Activated CD8-positive, alpha-beta memory T cell treated with anti-CD3 and anti-CD28 coated beads, Interleukin-2, amount 50 U/mL, for 24 hours (primary cell): Measurements from ENCODE around the gene KCNK7.
"Not testable (repeated sequence)": the region's sequence is repeated elsewhere in the genome, so short reads cannot be mapped to it uniquely, and the experiment has no call there.

Experiments
- DNase-seq: peaks from one replicate; pipeline ENCODE4 v3.0.0-alpha.2; 2020; ENCODE audit errors: extremely low read depth

The KCNK7 gene, protein sequence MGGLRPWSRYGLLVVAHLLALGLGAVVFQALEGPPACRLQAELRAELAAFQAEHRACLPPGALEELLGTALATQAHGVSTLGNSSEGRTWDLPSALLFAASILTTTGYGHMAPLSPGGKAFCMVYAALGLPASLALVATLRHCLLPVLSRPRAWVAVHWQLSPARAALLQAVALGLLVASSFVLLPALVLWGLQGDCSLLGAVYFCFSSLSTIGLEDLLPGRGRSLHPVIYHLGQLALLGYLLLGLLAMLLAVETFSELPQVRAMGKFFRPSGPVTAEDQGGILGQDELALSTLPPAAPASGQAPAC

GRCh38 chr11:65595543-65596281 lies at the start of gene KCNK7:
Gene KCNK7, minus strand, starts transcription at chr11:65595800. Its CDS starts 28 bp downstream, at chr11:65595772.
- no peak for DNase-seq

DNA sequence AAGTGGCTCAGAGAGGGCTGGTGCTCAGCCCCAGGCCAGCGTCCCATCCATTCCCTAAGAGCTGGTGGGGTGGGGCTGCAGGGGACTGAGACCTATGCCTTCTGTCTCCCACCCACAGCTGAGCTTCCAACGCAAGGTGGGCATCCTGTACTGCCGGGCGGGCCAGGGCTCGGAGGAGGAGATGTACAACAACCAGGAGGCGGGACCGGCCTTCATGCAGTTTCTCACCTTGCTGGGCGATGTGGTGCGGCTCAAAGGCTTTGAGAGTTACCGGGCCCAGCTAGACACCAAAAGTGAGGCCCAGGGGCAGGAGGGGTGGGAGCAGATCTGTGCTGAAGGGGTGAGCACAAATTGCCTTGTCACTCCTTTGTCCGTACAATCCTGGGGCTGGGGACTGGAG lies 49.2 kb upstream of the KCNK7 start:
- no peak for DNase-seq

GRCh38 chr11:65643971-65644370 lies 48.4 kb upstream of the KCNK7 start:
- no peak for DNase-seq

DNA sequence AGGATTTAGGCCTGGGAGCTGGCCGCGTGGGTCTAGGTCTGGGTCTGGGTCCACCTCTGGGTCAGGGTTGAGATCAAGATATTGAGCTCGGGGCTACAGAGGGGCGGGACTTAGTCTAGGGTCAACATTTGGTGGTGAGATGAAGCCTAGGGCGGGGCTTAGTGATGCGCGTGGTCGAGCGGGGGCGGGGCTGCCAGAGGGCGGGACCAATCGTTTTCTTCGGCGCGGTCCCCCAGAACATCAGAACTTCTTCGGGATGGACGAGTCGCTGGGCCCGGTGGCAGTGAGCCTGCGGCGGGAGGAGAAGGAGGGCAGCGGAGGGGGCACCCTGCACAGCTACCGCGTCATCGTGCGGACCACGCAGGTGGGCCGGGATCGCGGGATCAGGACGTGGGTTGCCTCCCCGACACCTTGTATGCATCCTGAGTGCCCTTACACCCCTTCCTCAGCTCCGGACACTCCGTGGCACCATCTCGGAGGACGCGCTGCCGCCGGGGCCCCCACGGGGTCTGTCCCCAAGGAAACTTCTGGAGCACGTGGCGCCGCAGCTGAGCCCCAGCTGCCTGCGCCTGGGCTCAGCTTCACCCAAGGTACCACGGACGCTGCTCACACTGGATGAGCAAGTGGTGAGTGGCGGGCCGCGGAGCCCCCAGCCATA lies 46.5 kb upstream of the KCNK7 start:
- no peak for DNase-seq

- DNase-seq: no peak
These were observed 45.9 kb upstream of the KCNK7 start for GRCh38 chr11:65641297-65642013.

DNA sequence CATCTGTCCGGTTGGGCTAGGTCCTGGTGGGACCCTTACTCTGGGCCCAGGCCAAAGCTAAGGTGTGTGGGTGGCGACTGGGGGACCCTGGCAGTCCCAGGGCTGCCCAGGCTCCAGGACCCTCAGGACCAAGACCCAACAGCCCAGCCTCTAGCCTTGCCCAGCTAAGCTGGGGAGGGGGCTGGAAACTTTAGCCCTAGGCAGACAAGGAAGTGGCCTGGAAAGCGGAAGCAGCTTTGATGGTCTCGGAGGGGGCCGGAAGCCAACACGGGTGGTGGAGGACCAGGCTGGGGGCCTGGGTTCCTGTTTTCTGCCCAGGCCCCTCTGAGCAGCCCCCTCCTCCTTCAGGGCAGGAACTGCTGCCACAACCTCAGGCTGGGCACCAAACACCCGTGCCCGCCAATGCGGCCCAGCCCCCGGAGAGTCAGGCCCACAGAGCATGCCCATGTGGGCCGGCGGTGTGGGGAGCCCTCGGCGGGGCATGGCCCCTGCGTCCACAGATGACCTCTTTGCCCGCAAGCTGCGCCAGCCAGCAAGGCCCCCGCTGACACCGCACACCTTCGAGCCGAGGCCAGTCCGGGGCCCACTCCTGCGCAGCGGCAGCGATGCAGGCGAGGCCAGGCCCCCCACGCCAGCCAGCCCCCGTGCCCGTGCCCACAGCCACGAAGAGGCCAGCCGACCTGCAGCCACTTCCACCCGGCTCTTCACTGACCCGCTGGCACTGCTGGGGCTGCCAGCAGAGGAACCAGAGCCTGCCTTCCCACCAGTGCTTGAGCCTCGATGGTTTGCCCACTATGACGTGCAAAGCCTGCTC lies 45.1 kb upstream of the KCNK7 start:
- no peak for DNase-seq

GRCh38 chr11:65639623-65640482 lies 44.3 kb upstream of the KCNK7 start:
- DNase-seq: no peak

GRCh38 chr11:65639228-65639597 lies 43.6 kb upstream of the KCNK7 start:
- not testable (repeated sequence) for DNase-seq

DNA sequence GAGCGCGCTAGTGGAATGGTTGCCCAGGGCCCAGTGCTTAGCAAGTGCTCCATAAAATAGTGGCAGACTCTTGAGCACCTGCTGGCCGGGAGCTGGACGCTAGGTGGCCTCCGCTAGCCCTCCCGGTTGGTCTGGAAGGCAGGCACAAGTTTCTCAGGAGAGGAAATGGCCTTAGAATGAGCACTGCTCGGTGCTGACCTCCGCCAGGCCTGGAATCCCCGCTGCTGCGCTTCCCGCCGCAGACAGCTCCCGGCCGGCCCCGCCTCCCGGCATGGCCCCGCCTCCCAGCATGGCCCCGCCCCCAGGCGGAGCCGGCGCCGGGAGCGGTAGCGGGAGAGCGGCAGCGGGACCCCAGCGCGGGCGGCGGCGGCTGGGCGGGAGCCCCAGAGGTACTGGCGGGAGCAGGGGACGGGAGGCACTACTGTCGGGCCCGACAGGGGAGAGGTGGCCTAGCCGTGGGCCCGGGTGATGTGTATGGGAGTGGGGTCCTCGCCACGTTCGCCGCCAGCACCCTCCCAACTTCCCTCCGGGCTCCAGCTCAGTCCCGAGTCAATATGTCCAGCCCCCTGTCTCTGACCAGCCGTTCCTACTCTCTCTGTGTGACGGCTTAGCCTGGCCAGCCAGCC lies 42.3 kb upstream of the KCNK7 start, which contains the start of gene SIPA1:
Gene SIPA1, plus strand, starts transcription at position 308 of the 626 bp plus-strand sequence. CDS start 2,821 bp downstream, outside the sequence.
- peak; percentile 26 for DNase-seq

DNA sequence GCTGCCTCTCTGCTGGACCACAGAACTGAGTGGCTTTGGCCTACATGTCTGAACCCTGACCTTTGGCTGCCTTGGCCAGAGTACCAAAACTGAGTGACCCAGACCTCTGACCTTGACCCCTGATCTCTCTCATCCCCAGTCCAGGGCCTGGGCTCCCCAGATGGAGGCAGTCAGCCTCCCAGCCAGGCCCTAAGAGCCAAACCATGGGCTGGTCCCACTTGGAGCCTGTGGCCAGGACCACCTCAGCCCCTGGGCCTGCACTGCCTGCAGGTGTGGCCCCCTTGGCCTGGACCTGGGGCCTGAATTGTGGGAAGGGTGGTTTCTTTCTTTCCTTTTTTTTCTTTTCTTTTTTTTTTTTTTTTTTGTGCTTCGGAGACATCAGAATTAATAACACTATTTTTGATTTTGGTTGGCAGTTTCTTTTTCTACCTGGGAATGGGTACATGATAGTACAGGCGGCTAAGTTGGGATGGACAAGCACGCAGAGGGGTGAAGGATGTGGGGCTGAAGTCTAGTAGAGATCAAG lies 41.5 kb upstream of the KCNK7 start:
- DNase-seq: no peak

DNA sequence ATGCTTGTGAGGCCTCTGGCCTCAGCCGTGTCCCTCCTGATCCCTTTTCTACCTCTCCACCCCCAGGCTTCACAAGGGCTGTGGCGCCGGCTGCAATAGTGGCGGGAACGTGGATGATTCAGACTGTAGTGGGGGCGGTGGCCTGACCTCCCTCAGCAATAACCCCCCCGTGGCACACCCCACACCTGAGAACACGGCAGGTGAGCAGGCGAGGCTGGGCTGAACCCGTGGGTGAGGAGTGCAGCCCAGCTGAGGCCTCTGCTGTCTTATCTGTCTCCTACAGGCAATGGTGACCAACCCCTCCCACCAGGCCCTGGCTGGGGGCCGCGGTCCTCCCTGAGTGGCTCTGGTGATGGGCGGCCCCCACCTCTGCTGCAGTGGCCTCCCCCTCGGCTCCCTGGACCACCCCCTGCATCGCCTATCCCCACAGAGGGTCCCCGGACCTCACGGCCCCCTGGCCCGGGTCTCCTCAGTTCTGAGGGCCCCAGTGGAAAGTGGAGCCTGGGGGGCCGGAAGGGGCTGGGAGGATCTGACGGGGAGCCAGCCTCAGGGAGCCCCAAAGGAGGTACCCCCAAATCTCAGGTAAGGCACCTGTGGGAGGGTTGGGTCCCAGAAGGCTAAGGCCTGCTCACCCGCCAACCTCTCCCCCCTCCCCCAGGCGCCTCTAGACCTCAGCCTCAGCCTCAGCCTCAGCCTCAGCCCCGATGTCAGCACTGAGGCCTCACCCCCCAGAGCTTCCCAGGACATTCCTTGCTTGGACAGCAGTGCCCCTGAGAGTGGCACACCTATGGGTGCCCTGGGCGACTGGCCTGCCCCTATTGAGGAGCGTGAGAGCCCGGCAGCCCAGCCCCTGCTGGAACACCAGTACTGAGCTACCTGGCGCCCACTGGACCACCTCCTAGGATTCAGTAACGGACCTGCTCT lies 40.8 kb upstream of the KCNK7 start:
- DNase-seq: no peak

- DNase-seq: no peak
These were observed 39.5 kb upstream of the KCNK7 start for GRCh38 chr11:65634905-65635731.

GRCh38 chr11:65634440-65634839 lies 38.8 kb upstream of the KCNK7 start:
- no peak for DNase-seq

- no peak for DNase-seq
These were observed 38.5 kb upstream of the KCNK7 start for GRCh38 chr11:65634109-65634436.

- DNase-seq: no peak
These were observed 37.9 kb upstream of the KCNK7 start for GRCh38 chr11:65633390-65634108.

- no peak for DNase-seq
These were observed 34.6 kb upstream of the KCNK7 start for GRCh38 chr11:65630215-65630614.

DNA sequence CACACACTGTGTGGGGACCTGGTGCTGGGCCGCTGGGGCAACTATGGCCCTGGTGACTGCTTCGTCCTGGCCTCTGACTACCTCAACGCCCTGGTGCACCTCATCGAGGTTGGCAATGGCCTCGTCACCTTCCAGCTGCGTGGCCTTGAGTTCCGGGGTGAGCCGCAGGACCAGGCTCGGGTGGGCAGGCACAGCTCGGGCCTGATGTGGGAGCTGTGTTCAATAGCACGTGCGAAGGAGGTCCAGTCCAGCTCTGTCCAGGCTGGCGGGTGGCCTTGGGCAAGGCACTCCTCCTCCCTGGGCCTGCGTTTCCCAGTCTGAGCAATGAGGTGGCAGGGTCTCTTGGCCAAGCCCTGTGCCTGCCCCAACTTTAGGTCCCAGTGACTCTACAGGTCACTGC lies 34.0 kb upstream of the KCNK7 start:
- no peak for DNase-seq
